Suppressor macrophage treated with lipopolysaccharide for 1 hour (primary cell): Measurements from ENCODE around the gene HIRA.
"Not testable (repeated sequence)": the region's sequence is repeated elsewhere in the genome, so short reads cannot be mapped to it uniquely, and the experiment has no call there.

ENCODE experiments used
- DNase-seq, 3 donors: peaks; one replicate each; pipeline ENCODE4 v3.0.0-alpha.2; 2020 to 2022

The HIRA gene

GRCh38 chr22:19355413-19356157 lies 75.9 kb downstream of the HIRA start:
- DNase-seq = no peak

- no peak for DNase-seq
Observed at GRCh38 chr22:19354201-19354600, 77.3 kb downstream of the HIRA start.

GRCh38 chr22:19353363-19354131 lies 78.0 kb downstream of the HIRA start:
- DNase-seq = no peak

- DNase-seq = no peak
Observed at GRCh38 chr22:19352766-19353165, 78.8 kb downstream of the HIRA start.

- no peak for DNase-seq
Observed at GRCh38 chr22:19352217-19352616, 79.3 kb downstream of the HIRA start.

GRCh38 chr22:19351604-19352003 lies 79.9 kb downstream of the HIRA start:
- DNase-seq = no peak

- no peak for DNase-seq
Observed at GRCh38 chr22:19350947-19351346, 80.6 kb downstream of the HIRA start.

GRCh38 chr22:19350476-19350859 lies 81.1 kb downstream of the HIRA start:
- DNase-seq = no peak

GRCh38 chr22:19349778-19350475 lies 81.6 kb downstream of the HIRA start:
- no peak for DNase-seq

GRCh38 chr22:19346677-19347265 lies 84.8 kb downstream of the HIRA start:
- DNase-seq = no peak

GRCh38 chr22:19344420-19344819 lies 87.1 kb downstream of the HIRA start:
- no peak for DNase-seq

GRCh38 chr22:19343470-19343869 lies 88.1 kb downstream of the HIRA start:
- DNase-seq = no peak

- no peak for DNase-seq
Observed at GRCh38 chr22:19341500-19341899, 90.0 kb downstream of the HIRA start.

GRCh38 chr22:19337137-19337536 lies 94.4 kb downstream of the HIRA start:
- no peak for DNase-seq

- DNase-seq = no peak
Observed at GRCh38 chr22:19336133-19337075, 95.1 kb downstream of the HIRA start.

- no peak for DNase-seq
Observed at GRCh38 chr22:19331975-19332374, 99.6 kb downstream of the HIRA start.

GRCh38 chr22:19331474-19331873 lies 100.1 kb downstream of the HIRA start:
- no peak for DNase-seq

GRCh38 chr22:19330865-19331418 lies 100.6 kb downstream of the HIRA start:
- no peak for DNase-seq

GRCh38 chr22:19330205-19330604 lies 101.3 kb downstream of the HIRA start:
- DNase-seq = not testable (repeated sequence)

GRCh38 chr22:19329454-19329853 lies 102.1 kb downstream of the HIRA start:
- DNase-seq = no peak

GRCh38 chr22:19325296-19325948 lies 106.1 kb downstream of the HIRA start:
- peak; percentile 26 to 45 (median 33) for DNase-seq
